Thyroid gland (tissue), 4 donors: ENCODE data around the gene CAMTA1. TPM values are rescaled to one million over a fixed set of nuclear protein-coding genes. Genes with fewer than 3 reads are reported as not detected.

ENCODE experiments used
- DNase-seq, 2 donors: peaks; one replicate each; pipeline ENCODE4 v3.0.0-alpha.2; 2019
- H3K27ac ChIP-seq, 3 donors: fragments of 200-600 bp; sonication (generic); 1 replicate in 2 of 3; 2 replicates in 1 of 3; pipeline ENCODE4 v1.5.1; 2016 to 2019; ENCODE audit warnings: mild to moderate bottlenecking in 1 of 3, moderate library complexity in 1 of 3
- H3K27me3 ChIP-seq: fragments of 200-600 bp; sonication (generic); one replicate; pipeline ENCODE4 v1.5.1; 2019
- H3K36me3 ChIP-seq, 2 donors: fragments of 200-600 bp; sonication (generic); one replicate each; pipeline ENCODE4 v1.5.1; 2016 to 2019
- H3K4me1 ChIP-seq, 2 donors: fragments of 200-600 bp; sonication (generic); one replicate each; pipeline ENCODE4 v1.5.1; 2017 to 2019
- H3K4me3 ChIP-seq, 3 donors: fragments of 200-600 bp; sonication (generic); replicated peaks in 1 of 3; 1 replicate in 2 of 3; 2 replicates in 1 of 3; pipeline ENCODE4 v1.5.1; 2016; ENCODE audit warnings: mild to moderate bottlenecking in 1 of 3
- H3K9me3 ChIP-seq: fragments of 200-600 bp; sonication (generic); one replicate; pipeline ENCODE4 v1.5.1; 2017
- POLR2A ChIP-seq, 2 donors: fragments of 450-650 bp; IDR thresholded peaks; one replicate each; pipeline ENCODE4 v1.6.1; 2017; ENCODE audit warnings: antibody characterized with exemption in 2 of 2, mild to moderate bottlenecking in 2 of 2, moderate library complexity in 1 of 2
- WGBS, 2 donors: methylation state at CpG; one replicate each; pipeline ENCODE4 v1.1.5; 2017; 5-methylcytosine and 5-hydroxymethylcytosine counted together
- intact Hi-C: fragments of 100-400 bp; cut with DNase I; formaldehyde crosslinking; loops from one replicate; pipeline ENCODE4 v1.15.1; 2023
- total RNA-seq, 4 donors: library from RNA; depleted of rRNA; stranded (reverse); fragments of >200 nt; gene quantifications; one replicate each; pipeline ENCODE4 v1.2.3, GENCODE V29; 2016
- TF ChIP-seq, protein P1 (sequence below), 6 experiments: fragments of 200-600 bp in 3 of 6; fragments of 450-650 bp in 3 of 6; sonication (generic) in 3 of 6; IDR thresholded peaks; one replicate each; pipeline ENCODE4 v1.5.1; 2016 to 2019; ENCODE audit warnings: antibody characterized with exemption in 6 of 6, mild to moderate bottlenecking in 2 of 6, inconsistent platforms in 1 of 6, moderate library complexity in 1 of 6

CAMTA1 gene
- total RNA-seq, 4 donors from 2014 or later, result 63.9 to 124 (median 101) TPM

DNA sequence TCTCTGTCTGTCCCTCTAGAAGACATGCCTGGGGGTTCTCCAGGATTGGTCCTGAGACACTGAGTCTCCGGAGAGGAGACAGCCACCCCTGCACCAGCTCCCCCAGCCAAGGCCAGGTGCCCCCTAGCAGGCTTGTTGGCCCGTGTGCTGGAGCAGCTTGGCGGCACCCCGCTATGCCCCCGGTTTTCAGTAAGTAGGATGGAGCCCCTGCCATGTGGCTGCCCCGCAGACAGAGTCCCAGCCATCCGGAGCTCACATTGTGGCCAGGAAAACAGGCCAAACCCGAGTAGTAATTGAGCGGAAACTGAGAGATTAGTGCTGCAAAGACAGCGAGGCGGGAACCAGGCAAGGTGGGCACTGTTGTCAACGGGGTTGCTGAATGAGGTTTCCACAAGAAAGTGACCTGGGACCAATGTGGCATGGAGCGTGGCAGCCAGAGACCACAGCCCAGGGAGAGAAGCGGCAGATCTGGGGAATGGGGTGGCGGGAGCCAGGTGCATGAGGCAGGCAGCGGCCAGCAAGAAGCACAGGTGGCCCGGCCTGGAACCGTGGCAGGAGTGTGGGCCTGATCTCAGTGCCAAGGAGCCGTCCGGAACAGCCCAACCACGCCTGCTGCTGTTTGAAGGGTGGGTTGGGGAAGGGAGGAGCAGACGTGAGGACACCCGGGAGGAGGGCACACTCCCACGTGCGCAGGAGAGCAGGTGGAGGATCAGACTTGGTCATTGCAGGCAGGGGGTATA is 848.4 kb downstream of the CAMTA1 start:
- no peaks in the 10 kb centered on the region for H3K27me3 ChIP-seq
- no peak overlapping the region for H3K4me3 ChIP-seq
- no peaks in the 10 kb centered on the region for H3K9me3 ChIP-seq
- H3K36me3 ChIP-seq, result no peaks in the 10 kb centered on the region
- 83 to 87% methylated on average over 24 of the region's 25 CpGs for WGBS, 2 donors
- TF ChIP-seq, protein P1, sequence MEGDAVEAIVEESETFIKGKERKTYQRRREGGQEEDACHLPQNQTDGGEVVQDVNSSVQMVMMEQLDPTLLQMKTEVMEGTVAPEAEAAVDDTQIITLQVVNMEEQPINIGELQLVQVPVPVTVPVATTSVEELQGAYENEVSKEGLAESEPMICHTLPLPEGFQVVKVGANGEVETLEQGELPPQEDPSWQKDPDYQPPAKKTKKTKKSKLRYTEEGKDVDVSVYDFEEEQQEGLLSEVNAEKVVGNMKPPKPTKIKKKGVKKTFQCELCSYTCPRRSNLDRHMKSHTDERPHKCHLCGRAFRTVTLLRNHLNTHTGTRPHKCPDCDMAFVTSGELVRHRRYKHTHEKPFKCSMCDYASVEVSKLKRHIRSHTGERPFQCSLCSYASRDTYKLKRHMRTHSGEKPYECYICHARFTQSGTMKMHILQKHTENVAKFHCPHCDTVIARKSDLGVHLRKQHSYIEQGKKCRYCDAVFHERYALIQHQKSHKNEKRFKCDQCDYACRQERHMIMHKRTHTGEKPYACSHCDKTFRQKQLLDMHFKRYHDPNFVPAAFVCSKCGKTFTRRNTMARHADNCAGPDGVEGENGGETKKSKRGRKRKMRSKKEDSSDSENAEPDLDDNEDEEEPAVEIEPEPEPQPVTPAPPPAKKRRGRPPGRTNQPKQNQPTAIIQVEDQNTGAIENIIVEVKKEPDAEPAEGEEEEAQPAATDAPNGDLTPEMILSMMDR (IDR thresholded peaks at IDR 0.05), result no peak
- no peak for TF ChIP-seq POLR2A (IDR thresholded peaks at IDR 0.05)
- H3K4me1 ChIP-seq, result no peaks in the 10 kb centered on the region
- DNase-seq, result no peak
- intact Hi-C loops, result no loop called here
- H3K27ac ChIP-seq, result no peak overlapping the region

DNA sequence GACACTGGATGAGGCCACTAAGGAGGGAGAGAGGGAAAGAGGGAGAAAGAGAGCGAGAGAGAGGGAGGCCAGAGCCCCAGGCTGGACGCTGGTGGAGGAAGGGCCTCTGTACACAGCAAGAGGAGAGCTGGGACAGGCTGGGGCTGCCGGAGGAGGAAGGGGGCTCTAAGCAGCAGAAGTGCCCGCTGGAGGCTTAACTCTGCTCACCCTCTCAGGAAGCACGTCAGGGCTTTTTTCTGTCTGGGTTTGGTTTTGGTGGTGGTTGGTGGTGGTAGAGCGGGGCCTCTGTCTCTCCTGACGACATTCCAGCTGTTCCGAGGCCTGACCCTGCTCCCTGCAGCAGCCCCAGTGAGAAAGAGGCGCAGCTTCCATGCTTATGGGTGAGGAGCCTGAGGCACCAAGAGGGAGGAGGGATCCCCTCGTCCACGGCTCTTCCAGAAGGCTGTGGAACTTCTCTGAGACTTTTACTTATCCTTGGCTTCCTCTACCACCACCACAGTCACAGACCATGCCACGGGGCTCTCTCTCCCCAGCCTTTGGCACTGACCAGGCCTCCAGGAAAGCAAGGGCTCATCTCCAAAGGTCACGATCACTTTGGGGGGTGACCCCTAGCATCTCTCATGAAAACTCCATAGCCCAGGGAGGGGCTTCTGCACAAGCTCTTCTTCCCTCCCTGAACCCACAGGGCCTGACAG is 849.4 kb downstream of the CAMTA1 start:
- H3K27ac ChIP-seq, result no peak overlapping the region
- no peaks in the 10 kb centered on the region for H3K36me3 ChIP-seq
- 83% methylated on average over 13 of the region's 13 CpGs for WGBS, 2 donors
- H3K4me3 ChIP-seq, result no peak overlapping the region
- H3K27me3 ChIP-seq, result no peaks in the 10 kb centered on the region
- intact Hi-C loops, result no loop called here
- H3K4me1 ChIP-seq, result no peaks in the 10 kb centered on the region
- no peaks in the 10 kb centered on the region for H3K9me3 ChIP-seq
- DNase-seq, result no peak
- no peak for TF ChIP-seq POLR2A (IDR thresholded peaks at IDR 0.05)
- TF ChIP-seq, protein P1 (IDR thresholded peaks at IDR 0.05), result no peak

DNA sequence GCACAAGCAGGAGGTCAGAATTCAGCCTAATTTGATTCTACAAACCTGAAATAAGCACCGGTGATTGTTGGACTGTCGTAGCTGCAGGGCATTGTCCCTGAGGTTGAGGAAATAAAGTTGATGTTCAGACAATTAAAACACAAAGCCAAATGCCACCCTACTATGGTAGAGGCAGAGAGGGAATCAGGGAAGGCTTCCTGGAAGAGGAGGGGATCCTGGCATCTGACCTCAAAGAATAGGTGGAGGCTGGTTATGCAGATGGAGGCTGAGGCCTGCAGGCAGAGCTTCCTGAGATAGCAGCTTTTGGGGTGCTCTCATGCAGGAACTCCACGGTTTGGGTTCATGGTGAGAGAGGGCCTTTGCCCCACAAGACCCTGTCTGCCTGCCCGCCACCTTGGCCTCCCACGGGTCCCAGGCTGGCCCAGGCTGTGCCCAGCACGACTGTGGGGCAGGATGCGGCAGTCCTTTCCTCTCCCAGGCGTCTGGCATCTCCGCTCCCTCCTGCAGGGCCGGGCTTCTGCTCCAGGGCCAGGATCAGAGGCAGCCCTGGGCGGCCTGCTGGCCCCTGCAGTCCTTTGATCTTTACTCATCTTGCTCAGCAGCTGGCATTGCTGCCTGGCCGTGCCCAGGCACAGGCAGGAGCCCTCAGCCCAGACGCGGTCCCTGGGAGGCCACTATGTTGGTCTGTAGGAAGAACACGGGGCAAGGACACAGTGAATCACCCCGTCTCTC is 851.7 kb downstream of the CAMTA1 start:
- intact Hi-C loops, result no loop called here
- WGBS, 2 donors, result 91 to 98% methylated on average over 11 to 13 of the region's 16 CpGs
- Histone ChIP-seq H3K27ac (no peak overlapping the region), H3K4me3 (no peak overlapping the region), H3K4me1 (no peaks in the 10 kb centered on the region), H3K36me3 (no peaks in the 10 kb centered on the region), H3K9me3 (no peaks in the 10 kb centered on the region), H3K27me3 (no peaks in the 10 kb centered on the region)
- TF ChIP-seq, protein P1 (IDR thresholded peaks at IDR 0.05), result no peak
- TF ChIP-seq POLR2A (IDR thresholded peaks at IDR 0.05), result no peak
- no peak for DNase-seq

DNA sequence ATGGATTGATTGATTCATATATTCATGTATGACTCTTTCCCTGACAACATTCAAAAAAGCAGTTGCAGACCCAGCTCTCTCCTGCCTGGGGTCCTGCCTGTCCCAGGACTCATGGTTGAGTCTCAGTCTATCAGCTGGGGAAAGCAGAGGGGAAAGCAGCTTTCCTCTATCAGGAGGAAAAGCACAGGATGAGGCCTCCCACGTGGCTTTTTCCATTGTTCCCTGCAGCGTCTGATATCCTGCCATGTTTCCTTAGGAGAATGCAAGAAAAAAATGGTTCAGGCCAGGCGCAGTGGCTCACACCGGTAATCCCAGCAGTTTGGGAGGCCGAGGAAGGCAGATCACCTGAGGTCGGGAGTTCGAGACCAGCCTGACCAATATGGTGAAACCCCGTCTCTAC is 852.8 kb downstream of the CAMTA1 start:
- DNase-seq, result no peak
- H3K9me3 ChIP-seq, result no peaks in the 10 kb centered on the region
- no peaks in the 10 kb centered on the region for H3K27me3 ChIP-seq
- no peak overlapping the region for H3K27ac ChIP-seq
- 59 to 72% methylated on average over 8 of the region's 8 CpGs for WGBS, 2 donors
- intact Hi-C loops, result no loop called here
- no peak for TF ChIP-seq POLR2A (IDR thresholded peaks at IDR 0.05)
- TF ChIP-seq, protein P1 (IDR thresholded peaks at IDR 0.05), result no peak
- no peaks in the 10 kb centered on the region for H3K4me1 ChIP-seq
- no peak overlapping the region for H3K4me3 ChIP-seq
- H3K36me3 ChIP-seq, result no peaks in the 10 kb centered on the region
